Cardiac atrium fibroblast (primary cell): Measurements from ENCODE around the gene TACR1. TPM values are rescaled to one million over a fixed set of nuclear protein-coding genes. Genes with fewer than 3 reads are reported as not detected.

Source experiments
- total RNA-seq: library from RNA; depleted of rRNA; stranded (reverse); fragments of >200 nt; gene quantifications from 2 replicates; pipeline ENCODE4 v1.2.3, GENCODE V29; 2015

TACR1 gene
- total RNA-seq, result 0.18 and 4.7 TPM in 2 replicates

DNA sequence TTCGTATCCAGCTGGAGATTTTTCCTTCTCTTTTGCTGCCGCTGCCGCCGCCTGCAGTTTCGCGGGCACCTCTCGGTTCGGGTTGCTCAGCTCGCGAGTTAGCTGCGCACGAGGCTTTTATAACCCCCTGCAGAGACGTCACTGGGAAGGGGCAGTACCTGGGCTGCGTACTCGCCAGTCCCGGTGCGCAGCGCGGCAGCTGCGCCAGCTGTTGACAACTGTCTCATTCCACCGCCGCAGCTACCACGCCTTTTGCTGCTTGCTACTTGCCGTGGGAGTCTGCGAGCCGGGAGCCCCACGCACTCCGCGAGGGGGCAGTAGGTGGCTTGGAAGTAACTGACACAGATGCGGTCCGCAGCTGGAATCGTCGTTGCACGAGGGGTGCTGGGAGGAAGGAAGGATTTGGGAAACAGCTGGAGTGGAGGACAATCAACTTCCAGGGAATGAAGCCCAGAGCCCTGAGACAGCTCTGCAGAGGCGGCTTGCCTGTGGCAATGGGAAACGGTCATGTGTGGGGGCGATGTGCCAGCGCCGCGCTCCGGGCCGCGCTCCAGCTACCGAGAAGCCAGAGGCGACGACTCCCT, at the start of gene TACR1:
Gene TACR1, minus strand, starts transcription at position 93 of the 584 bp plus-strand sequence. CDS start 586 bp downstream, outside the sequence.

Other genes starting within 250 kb of the TACR1 start
- gene POLE4, start 240.9 kb downstream of the TACR1 start, total RNA-seq, result 39.0 and 48.7 TPM in 2 replicates